Measurements from ENCODE around the gene DMD. TPM values are rescaled to one million over a fixed set of nuclear protein-coding genes. Genes with fewer than 3 reads are reported as not detected.

Gene DMD
- total RNA-seq, 4 donors from 2014 or later, result 27.7 to 54.7 (median 34.4) TPM

GRCh38 chrX:31708116-31708515 lies 1503.2 kb downstream of the DMD start:
- no peak for DNase-seq (ENCODE audit: low spot score)
- ATAC-seq (ENCODE audit: low FRiP score), result no peak
- no peak for TF ChIP-seq CTCF (IDR thresholded peaks at IDR 0.05)

- DNase-seq (ENCODE audit: low spot score), result no peak
- no peak for ATAC-seq (ENCODE audit: low FRiP score)
- no peak for TF ChIP-seq CTCF (IDR thresholded peaks at IDR 0.05)
Measured at GRCh38 chrX:31706466-31706865, 1504.9 kb downstream of the DMD start.

- ATAC-seq (ENCODE audit: low FRiP score) (no peak), DNase-seq (ENCODE audit: low spot score) (no peak)
- TF ChIP-seq CTCF (IDR thresholded peaks at IDR 0.05), result no peak
Measured at GRCh38 chrX:31705816-31706215, 1505.5 kb downstream of the DMD start.

- no peak for DNase-seq (ENCODE audit: low spot score)
- ATAC-seq (ENCODE audit: low FRiP score), result no peak
- no peak for TF ChIP-seq CTCF (IDR thresholded peaks at IDR 0.05)
Measured at GRCh38 chrX:31704938-31705337, 1506.4 kb downstream of the DMD start.

- DNase-seq (ENCODE audit: low spot score) (no peak), ATAC-seq (ENCODE audit: low FRiP score) (no peak)
- TF ChIP-seq CTCF (IDR thresholded peaks at IDR 0.05), result no peak
Measured at GRCh38 chrX:31702222-31702621, 1509.1 kb downstream of the DMD start.

- DNase-seq (ENCODE audit: low spot score) (no peak), ATAC-seq (ENCODE audit: low FRiP score) (no peak)
- TF ChIP-seq CTCF (IDR thresholded peaks at IDR 0.05), result no peak
Measured at GRCh38 chrX:31697294-31697916, 1513.9 kb downstream of the DMD start.

GRCh38 chrX:31679861-31680260 lies 1531.5 kb downstream of the DMD start:
- TF ChIP-seq CTCF (IDR thresholded peaks at IDR 0.05), result no peak
- no peak for ATAC-seq (ENCODE audit: low FRiP score)
- no peak for DNase-seq (ENCODE audit: low spot score)
